Endodermal cell (in vitro differentiated cells): ENCODE measurements around the gene PRPS2. TPM values are rescaled to one million over a fixed set of nuclear protein-coding genes. Genes with fewer than 3 reads are reported as not detected.

Experiments
- DNase-seq: peaks from one replicate; pipeline ENCODE4 v3.0.0-alpha.2; 2017
- H3K27ac ChIP-seq: 2 replicates; pipeline ENCODE4 v1.5.1; 2013; ENCODE audit warnings: mild to moderate bottlenecking, low read depth, low read length, moderate library complexity
- H3K27me3 ChIP-seq: 2 replicates; pipeline ENCODE4 v1.6.1; 2013; ENCODE audit warnings: mild to moderate bottlenecking, low read length, moderate library complexity; ENCODE audit not compliant: insufficient read depth, control insufficient read depth, poor library complexity, severe bottlenecking
- H3K36me3 ChIP-seq: 2 replicates; pipeline ENCODE4 v1.7.0; 2013; ENCODE audit warnings: mild to moderate bottlenecking, low read length, moderate library complexity; ENCODE audit not compliant: control insufficient read depth, insufficient read depth
- H3K4me1 ChIP-seq: one replicate; pipeline ENCODE4 v1.7.0; 2013; ENCODE audit warnings: low read length; ENCODE audit not compliant: control insufficient read depth, insufficient read depth
- H3K4me3 ChIP-seq: 2 replicates; pipeline ENCODE4 v1.5.1; 2013; ENCODE audit warnings: mild to moderate bottlenecking, low read length, moderate library complexity
- H3K9ac ChIP-seq: 2 replicates; pipeline ENCODE4 v1.6.1; 2013; ENCODE audit warnings: mild to moderate bottlenecking, low read length, moderate library complexity; ENCODE audit not compliant: poor library complexity, severe bottlenecking; ENCODE audit errors: extremely low read depth
- H3K9me3 ChIP-seq: 2 replicates; pipeline ENCODE4 v1.6.1; 2013; ENCODE audit warnings: mild to moderate bottlenecking, low read length, moderate library complexity; ENCODE audit not compliant: control insufficient read depth
- H3K27ac Mint-ChIP-seq: 2 replicates; pipeline ENCODE4 v1.8.0; 2020; ENCODE audit warnings: mixed read lengths
- H3K27me3 Mint-ChIP-seq: 2 replicates; pipeline ENCODE4 v1.8.0; 2021; ENCODE audit warnings: mild to moderate bottlenecking, mixed read lengths; ENCODE audit not compliant: insufficient read depth
- H3K36me3 Mint-ChIP-seq: 2 replicates; pipeline ENCODE4 v1.8.0; 2020; ENCODE audit warnings: low read depth, mixed read lengths
- H3K4me1 Mint-ChIP-seq: 2 replicates; pipeline ENCODE4 v1.8.0; 2020; ENCODE audit warnings: mixed read lengths
- H3K4me3 Mint-ChIP-seq: 2 replicates; pipeline ENCODE4 v1.8.0; 2020; ENCODE audit warnings: mild to moderate bottlenecking, moderate library complexity, mixed read lengths
- H3K9me3 Mint-ChIP-seq: 2 replicates; pipeline ENCODE4 v1.8.0; 2020; ENCODE audit warnings: mild to moderate bottlenecking, mixed read lengths
- CTCF ChIP-seq: fragments of 200-600 bp; sonication (generic); conservative IDR thresholded peaks from 2 replicates; pipeline ENCODE4 v1.5.0; 2021; ENCODE audit warnings: antibody characterized with exemption, mild to moderate bottlenecking
- WGBS, 2 experiments: methylation state at CpG; one replicate each; pipeline versions ENCODE4 v1.1.5 to v1.1.7; 2013; ENCODE audit warnings: missing lambda C conversion rate in 2 of 2, mixed read lengths in 1 of 2; ENCODE audit not compliant: insufficient coverage in 1 of 2, insufficient read length in 1 of 2; 5-methylcytosine and 5-hydroxymethylcytosine counted together
- total RNA-seq, 2 donors: library from RNA; stranded (reverse); fragmentation: NEBNext Ultra II Directional in 1 of 2; extraction: Animal tissue kit (Norgen Biotek cat#: 25700) in 1 of 2; gene quantifications; 2 replicates in 1 of 2; 3 replicates in 1 of 2; pipeline ENCODE4 v1.2.1, GENCODE V29; 2021

The PRPS2 gene
- total RNA-seq, 2 donors from 2014 or later: 12.4 to 17.2 TPM

- Histone ChIP-seq H3K4me3 (no peak overlapping the region), H3K4me1 (no peaks in the 10 kb centered on the region), H3K27ac (no peak overlapping the region), H3K27me3 (peaks cover 82% of the 10 kb centered on the region), H3K9ac (no peak overlapping the region), H3K9me3 (no peaks in the 10 kb centered on the region), H3K36me3 (no peaks in the 10 kb centered on the region)
- Mint-ChIP-seq H3K27me3 (peaks cover 71% of the 10 kb centered on the region), H3K4me1 (no peaks in the 10 kb centered on the region), H3K36me3 (peaks cover 2% of the 10 kb centered on the region), H3K27ac (no peak overlapping the region), H3K4me3 (no peak overlapping the region), H3K9me3 (peaks cover 39% of the 10 kb centered on the region)
- DNase-seq: no peak
- 97% methylated on average over 1 of the region's 1 CpG; no CpG with 5 or more reads in 1 of the 2 experiments for WGBS, 2 experiments
- no peak for TF ChIP-seq CTCF
Observed at GRCh38 chrX:12788645-12789044, 2.6 kb upstream of the PRPS2 start.

GRCh38 chrX:12789976-12790375, 1.2 kb upstream of the PRPS2 start:
- peaks cover 49% of the 10 kb centered on the region for H3K9me3 Mint-ChIP-seq
- no peak overlapping the region for H3K27ac ChIP-seq
- H3K36me3 Mint-ChIP-seq: peaks cover 2% of the 10 kb centered on the region
- H3K4me1 Mint-ChIP-seq: no peaks in the 10 kb centered on the region
- H3K36me3 ChIP-seq: no peaks in the 10 kb centered on the region
- peak overlapping the region; percentile 68 for H3K4me3 Mint-ChIP-seq
- no peak overlapping the region for H3K4me3 ChIP-seq
- DNase-seq: no peak
- H3K4me1 ChIP-seq: no peaks in the 10 kb centered on the region
- WGBS, 2 experiments: 64 to 70% methylated on average over 2 to 4 of the region's 4 CpGs
- peaks cover 62% of the 10 kb centered on the region for H3K27me3 Mint-ChIP-seq
- H3K27me3 ChIP-seq: peaks cover 70% of the 10 kb centered on the region
- H3K9ac ChIP-seq: no peak overlapping the region
- no peaks in the 10 kb centered on the region for H3K9me3 ChIP-seq
- no peak for TF ChIP-seq CTCF
- H3K27ac Mint-ChIP-seq: no peak overlapping the region

DNA sequence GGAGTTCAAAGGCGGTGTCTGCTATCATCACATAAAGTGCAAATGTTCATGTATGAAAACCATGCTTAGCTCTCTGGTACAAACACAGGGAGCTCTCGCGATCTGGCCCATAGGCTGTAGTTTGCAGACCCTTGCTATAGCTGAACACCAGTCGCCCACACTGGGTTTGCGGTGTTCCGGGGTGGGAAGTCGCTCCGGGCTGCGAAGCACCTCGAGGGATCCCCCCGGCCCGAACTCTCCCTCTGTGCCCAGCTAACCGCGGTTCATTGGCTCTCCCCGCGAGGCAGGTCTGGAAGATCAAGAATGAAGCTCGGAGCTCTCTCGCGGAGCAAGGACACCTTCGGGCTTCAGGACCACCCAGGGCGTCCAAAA, 341 bp upstream of the PRPS2 start:
- no peaks in the 10 kb centered on the region for H3K36me3 ChIP-seq
- WGBS, 2 experiments: 5 to 20% methylated on average over 2 to 21 of the region's 21 CpGs
- no peaks in the 10 kb centered on the region for H3K9me3 ChIP-seq
- no peak for DNase-seq
- peak overlapping the region; percentile 68 for H3K4me3 Mint-ChIP-seq
- H3K4me1 ChIP-seq: no peaks in the 10 kb centered on the region
- H3K27ac ChIP-seq: no peak overlapping the region
- peaks cover 64% of the 10 kb centered on the region for H3K27me3 ChIP-seq
- no peaks in the 10 kb centered on the region for H3K4me1 Mint-ChIP-seq
- no peak overlapping the region for H3K9ac ChIP-seq
- peaks cover 54% of the 10 kb centered on the region for H3K9me3 Mint-ChIP-seq
- H3K27ac Mint-ChIP-seq: no peak overlapping the region
- peaks cover 2% of the 10 kb centered on the region for H3K36me3 Mint-ChIP-seq
- no peak for TF ChIP-seq CTCF
- H3K4me3 ChIP-seq: peak overlapping the region; percentile 72
- peaks cover 54% of the 10 kb centered on the region for H3K27me3 Mint-ChIP-seq
